ENCODE measurements around the gene RGS16.

RGS16 gene

DNA sequence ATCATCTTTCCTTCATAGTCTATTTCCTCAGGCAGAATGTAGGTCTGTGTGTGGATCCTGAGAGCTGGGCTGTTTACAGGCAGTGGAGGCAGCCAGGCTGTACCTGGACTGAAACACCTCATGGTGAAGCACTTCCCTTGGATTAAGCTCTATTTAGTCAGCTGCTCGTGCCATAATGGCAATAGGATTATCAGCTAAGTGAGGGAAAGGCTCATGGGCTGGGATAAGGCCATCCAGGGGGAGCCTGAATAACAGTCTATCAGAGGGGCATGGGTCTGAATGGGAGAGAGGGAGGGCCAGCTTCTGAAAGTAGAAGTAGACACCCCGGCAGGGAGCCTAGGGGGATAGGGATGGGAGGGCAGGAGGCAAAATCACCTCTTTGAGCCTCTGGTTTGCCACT, 23.5 kb downstream of the RGS16 start:
- DNase-seq: no peak

DNA sequence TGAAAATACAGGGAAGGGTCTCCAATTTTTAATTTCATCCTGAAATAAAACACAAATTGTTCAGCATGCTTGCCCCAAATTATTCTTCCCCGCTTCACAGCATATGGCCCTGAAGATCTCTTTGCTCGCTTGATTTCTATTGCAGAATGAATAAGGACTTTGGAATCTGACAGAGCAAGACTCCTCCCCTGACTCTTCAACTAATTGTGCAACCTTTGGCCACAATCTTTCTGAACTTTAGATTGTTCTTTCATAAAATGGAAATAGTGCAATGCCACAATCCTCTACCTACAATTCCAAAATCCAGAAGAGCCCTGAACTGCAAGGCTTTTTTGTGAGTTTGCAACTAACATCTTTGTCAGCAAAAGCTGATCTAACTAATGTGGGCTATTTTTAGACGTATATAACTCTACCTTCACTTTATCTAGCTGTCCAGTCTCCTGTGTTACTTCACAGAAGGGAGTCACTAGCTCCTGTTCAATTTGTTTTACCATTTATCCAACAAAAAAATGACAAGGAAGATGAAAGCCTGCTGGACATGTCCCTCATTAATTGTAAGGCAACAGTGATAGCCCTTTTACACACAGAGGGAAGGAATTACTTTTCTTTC, 28.5 kb downstream of the RGS16 start:
- no peak for DNase-seq

DNA sequence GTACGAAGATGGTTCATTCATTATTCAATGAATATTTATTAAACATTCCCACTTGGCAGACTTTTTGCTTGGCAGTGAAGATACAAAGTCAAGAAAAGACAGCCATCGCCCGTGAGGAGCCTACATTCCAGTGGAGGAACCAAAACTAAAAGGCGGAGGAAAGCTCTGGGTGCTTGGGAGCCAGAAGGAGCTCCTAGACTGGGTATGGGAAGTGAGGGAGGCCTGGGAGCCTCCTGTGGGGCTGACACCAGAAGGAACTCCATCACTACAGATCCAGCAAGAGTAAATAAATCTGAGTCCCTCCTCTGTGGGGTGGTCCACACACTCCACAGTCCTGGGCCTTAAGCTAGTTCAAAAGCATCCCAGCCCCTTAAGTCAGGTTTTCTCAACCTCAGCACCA, 30.0 kb downstream of the RGS16 start:
- DNase-seq: no peak

DNA sequence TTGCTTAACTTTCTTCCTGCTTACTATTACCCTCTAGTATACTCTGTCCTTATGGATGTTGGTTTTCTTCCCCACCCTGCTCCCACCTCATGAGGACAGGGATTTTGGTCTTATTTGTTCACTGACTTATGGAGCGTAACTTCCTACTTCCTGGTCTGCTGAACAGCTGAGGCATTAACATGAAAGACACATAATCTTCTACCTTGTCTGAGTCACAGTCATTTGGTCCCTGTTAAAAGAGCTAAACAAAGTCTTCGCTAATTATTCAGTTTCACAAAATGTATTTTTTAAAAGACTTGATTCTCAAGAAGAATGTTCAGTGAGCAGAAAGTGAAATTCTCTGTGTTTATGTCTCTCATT, 33.6 kb downstream of the RGS16 start:
- no peak for DNase-seq

DNA sequence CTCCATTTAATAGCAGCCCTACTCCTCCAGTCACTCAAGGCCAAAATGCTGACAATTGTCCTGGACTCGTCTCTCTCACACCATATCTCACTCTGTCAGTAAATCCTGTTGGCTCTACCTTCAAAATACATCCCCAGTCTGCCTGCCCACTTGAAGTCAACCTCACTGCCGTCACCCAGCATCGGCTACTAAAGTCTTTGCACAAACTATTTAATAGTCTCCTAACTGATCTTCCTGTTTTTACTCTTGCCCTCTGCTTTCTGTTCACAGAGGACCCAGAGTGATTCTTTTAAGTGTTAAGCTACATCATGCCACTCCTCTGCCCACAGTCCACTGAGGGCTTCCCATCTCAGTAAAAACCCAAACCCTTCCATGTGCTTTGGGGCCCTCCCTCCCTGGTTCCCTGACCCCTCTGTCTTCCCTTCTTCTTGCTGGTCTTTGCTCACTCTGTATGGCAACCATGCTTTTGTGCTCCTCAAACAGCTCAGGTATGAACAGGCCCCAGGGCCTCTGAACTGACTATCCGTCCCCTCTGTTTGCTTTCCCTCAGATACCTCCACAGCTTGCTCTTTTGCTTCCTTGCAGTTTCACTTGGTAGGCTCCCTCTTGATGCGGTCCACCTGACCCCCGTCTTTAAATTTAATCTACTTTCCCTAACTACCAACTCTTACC, 34.1 kb downstream of the RGS16 start:
- no peak for DNase-seq

DNA sequence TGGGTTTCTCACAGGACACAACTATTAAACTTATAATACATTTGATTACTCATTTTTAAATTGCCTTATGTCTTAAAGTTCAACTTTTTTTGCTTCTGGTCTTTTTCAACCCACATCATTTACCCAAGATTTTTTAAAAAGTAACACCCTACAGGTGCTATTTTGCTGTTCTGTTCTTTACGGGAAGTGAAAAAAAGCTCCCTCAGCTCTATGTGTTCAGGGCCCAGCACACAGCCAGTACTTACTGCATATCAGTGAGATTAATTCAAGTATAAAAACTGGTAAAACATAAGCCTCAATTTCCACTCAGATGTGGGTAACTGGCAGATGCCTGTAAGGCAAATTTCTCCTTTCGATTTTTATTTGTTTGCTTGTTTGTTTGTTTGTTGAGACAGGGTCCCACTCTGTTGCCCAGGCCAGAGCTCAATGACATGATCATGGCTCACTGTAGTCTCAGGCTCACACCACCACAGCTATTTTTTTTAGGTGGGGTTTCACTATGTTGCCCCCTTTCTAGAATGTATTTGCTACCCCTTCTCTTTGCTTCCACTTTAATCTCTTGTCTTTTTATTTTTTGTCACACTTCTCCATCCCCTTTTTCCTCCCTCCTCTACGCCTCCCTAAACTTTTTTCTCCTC, 35.4 kb downstream of the RGS16 start:
- DNase-seq: no peak

DNA sequence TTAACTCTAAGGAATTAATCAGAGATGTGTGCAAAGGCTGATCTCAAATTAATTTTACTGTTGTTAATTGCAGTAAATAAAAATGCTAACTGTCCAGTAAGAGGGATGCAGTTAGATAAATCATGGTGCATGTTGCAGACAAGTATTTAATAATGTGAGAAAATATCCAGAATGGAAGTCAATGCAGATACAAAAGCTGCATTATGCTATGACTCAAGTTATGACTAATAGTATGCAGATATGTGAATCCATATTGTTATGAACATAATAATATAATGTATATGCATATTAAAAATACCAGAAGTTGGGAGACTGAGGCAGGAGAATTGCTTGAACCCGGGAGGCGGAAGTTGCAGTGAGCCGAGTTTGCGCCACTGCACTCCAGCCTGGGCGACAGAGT, 36.6 kb downstream of the RGS16 start:
- DNase-seq: no peak

DNA sequence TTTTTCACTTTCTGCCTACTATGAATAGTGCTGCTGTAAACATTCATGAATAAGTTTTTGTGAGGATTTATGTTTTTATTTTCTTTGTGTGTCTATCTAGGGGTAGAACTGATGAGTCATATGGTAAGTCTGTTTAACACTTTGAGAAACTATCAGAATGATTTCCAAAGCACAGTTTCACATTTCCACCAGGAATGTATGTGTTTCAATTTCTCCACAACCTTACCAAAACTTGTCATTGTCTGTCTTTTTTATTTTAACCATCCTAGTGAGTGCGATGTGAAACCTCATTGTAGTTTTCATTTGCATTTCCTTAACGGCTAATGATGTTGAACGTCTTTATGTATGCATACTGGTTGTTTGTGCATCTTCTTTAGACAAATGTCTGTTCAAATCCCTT, 38.7 kb downstream of the RGS16 start:
- DNase-seq: no peak

DNA sequence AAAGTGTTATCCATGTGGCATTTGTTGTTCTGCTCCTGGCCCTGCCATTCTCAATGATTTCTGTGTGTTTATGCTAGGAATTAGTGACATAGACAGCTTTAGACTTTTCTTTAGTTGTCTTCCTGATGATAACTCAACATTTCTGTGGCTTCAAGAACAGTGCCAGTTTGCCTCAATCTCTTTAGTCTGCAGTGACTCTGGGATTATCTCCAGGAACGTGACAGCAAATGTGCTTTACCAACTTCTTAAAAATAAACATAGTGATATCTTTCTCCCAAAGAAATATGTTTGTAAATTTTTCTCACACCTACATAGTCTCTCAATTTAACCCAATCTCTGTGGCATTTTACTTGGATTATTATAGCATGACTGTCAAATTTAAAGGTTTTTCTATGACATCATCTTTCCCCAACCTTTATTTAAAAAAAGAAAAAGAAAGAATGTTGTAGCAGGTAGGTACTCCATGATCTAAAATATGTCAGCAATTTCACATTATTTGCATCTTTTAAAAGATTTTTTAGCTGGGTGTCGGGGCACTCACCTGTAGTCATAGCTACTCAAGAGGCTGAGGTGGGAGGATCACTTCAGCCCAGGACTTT, 39.7 kb downstream of the RGS16 start:
- no peak for DNase-seq

DNA sequence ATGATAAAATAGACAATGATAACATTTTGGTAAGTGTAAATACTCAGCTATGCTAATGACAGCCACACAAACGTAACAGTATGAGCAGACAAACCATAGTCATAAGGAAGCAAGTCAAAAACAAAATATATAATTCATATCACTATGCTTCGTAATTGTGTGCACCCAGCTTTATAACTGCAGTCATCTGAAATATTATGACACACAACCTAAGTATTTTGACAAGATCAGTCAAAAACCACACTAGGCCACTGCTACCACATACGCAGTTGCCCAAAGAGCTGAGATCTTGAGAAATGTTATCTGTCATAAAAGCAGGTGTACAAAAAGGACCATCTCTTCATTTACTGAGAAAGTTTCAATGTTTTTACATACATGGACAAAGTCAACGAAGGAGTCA, 41.1 kb downstream of the RGS16 start:
- no peak for DNase-seq

DNA sequence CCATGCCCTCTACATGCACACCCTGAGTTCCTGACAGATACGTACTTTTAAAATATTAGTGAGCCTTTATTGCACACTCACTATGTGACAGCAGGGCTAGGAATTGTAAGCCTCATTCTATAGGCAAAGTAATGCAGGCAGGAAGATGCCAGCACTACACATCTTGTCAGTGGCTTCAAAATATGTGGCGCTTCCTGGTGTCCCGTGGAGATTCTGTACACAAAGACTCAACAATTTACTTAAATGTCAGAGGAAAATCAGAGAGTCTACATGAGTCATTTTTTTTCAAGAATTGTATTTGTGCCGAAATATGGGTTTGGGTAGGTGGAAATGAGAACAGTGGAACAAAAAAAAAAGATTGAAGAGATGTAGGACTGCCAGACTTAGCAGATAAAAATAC, 42.7 kb downstream of the RGS16 start:
- DNase-seq: no peak

DNA sequence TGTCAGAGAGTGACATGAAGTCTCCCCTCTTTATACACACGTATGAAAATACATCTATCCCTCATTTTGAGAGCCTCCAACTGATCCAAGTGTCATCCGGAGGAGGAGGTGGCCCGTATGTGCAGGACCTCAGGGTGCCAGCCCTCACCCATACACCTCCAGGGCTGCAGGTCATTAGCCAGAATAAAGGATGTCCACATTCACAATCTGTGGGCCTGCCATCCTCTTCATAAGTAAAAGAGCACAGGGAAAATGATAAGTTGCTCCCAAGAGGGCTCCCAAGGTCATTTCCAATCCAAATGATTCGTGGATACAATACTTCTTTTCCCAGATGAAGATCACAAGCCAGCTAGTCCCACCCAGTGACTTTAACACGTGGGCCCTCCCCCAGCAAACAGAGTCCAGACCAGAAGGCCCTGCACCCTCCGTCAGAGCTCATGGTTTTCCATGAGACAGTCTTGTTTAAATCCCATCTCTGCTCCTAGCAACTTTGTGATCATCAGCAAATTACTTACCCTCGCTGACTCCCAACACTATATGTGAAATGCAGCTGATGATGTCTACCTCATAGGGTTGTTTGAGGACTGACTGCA, 43.7 kb downstream of the RGS16 start:
- no peak for DNase-seq

DNA sequence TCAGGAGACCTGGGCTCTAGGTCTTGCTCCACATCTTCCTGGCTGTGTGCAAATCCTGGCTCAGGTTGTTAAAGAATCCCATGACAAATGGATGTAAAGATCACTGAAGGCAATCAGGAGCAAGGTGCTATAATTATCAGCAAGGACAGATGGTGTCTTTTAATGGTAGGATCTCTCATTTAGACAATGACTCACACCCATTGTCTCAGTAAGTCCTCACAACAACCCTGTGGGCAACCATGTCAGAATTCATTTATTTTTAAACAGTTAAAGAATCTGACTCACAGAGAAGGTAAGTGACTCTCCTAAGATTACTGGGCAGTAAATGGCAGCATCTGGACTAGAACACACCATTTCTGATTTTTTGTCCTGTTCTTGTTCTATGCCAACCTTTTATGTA, 47.9 kb downstream of the RGS16 start:
- DNase-seq: no peak

DNA sequence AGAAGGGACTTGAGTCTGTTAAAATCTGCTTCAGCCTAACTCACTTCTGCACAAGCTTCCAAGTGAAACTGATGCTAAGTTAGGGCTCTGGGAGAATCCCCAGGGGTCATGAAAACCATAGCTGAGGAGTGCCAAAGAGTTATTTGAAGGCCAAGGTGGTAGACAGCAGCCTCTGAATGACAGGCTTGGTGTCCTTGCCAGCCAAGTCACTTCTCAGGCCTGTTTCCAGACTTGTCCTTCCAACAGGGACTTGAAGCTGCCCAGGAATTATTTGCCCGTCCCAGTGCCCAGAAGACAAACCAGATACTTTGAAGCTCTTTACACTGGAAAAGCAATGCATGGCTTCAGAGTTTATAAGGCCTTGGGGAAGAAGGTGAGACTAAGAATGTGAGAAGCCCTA, 48.7 kb downstream of the RGS16 start:
- DNase-seq: no peak

DNA sequence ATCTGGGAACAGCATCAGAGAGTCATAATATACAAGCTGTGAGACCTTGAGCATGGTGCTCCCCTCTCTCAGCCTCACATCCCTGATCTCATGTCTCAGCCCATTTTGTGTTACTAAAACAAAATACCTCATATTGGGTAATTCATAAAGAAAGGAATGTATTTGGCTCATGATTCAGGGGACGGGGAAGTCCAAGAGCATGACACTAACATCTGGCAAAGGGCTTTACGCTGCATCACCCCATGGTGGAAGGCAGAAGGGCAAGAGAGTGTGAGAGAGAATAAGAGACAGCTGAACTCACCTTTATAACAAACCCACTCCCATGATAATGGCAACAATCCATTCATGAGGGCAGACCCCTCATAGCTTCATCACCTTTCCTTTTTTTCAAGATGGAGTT, 51.7 kb downstream of the RGS16 start:
- no peak for DNase-seq

DNA sequence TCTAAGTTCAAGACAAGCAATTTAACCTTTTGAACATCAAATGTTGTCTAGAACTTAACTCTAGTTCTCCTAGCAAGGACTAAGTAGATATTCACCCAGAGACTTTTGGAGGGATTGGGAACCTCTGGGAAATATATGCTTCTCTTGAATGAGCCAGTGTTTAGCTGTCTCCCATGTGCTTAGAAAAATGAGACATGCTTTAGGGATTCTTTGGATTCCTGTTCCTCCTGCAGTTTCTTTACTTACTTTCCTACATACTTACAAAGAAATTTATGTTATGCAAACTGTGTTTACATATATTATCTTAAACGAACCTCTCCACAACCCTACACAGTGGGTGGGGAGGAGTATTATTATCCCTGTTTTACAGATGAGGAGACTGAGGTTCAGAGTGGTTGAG, 54.4 kb downstream of the RGS16 start:
- DNase-seq: no peak

DNA sequence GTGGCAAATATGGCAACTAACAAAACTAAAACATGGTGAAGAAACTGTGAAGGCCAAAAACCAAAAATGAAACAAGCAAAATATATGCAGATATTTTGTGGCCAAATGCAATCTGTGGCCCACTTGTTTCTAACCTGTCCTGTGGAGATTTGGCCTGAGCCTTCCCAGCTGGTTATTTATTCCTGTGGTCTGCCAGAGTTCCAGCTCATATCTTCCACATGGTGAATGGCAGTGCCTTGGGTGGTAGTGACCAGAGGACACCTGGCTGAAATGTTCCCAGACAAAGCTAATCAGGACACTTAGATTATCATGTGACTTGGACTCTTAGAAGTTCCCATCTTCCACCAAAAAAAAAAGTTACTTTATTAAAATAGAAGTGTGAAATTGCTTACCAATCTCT, 54.8 kb downstream of the RGS16 start:
- DNase-seq: peak in 1 of 14 donors; percentile 13
